Measurements from ENCODE around the gene TMEM263. TPM values are rescaled to one million over a fixed set of nuclear protein-coding genes. Genes with fewer than 3 reads are reported as not detected.

Gene TMEM263
- polyA plus RNA-seq, 1 donor from 2014 or later = 27.1 TPM

DNA sequence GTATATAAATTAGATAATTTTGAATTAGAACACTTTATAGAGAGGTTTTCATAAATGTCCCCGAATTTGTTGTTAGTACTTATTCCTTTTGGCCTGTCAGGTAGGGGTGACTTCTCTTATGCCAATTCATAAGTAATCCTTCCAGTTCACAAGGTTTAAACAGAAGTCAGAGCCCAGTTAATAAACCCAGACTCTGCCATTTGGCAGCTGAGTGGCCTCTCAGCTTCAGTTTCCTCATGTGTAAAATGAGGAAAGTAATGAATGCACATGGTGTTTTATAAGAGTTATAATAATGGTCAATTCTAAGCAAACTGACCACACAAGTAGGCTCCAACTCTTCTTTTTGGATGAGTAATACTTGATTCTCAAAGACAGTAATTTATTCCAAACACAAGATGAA is 21.0 kb downstream of the TMEM263 start:
- Histone ChIP-seq H3K36me3 (ENCODE audit: insufficient read depth, low read length) (peaks cover 5% of the 10 kb centered on the region), H3K9ac (ENCODE audit: low read length) (no peak overlapping the region), H4K20me1 (ENCODE audit: insufficient read depth) (no peaks in the 10 kb centered on the region), H2AFZ (ENCODE audit: low read depth, low read length) (no peak overlapping the region), H3K27ac (ENCODE audit: low read length) (no peak overlapping the region), H3K4me3 (ENCODE audit: low read length) (no peak overlapping the region), H3K4me2 (ENCODE audit: low read length) (no peak overlapping the region), H3K79me2 (replicated peaks; ENCODE audit: insufficient read depth, low read length) (no peaks in the 10 kb centered on the region), H3K9me2 (ENCODE audit: insufficient read depth, low read length) (no peaks in the 10 kb centered on the region), H3F3A (ENCODE audit: insufficient read depth, low read length, poor library complexity, severe bottlenecking) (no peaks in the 10 kb centered on the region), H3K9me3 (ENCODE audit: low read length) (no peaks in the 10 kb centered on the region), H3K27me3 (ENCODE audit: insufficient read depth, low read depth, low read length) (no peaks in the 10 kb centered on the region)
- no peak for TF ChIP-seq EP300 (conservative IDR thresholded peaks at IDR 0.05; ENCODE audit: poor library complexity, severe bottlenecking)
- no peak for TF ChIP-seq CTCF (IDR thresholded peaks at IDR 0.05; ENCODE audit: poor library complexity, severe bottlenecking)
- TF ChIP-seq EZH2 (IDR thresholded peaks at IDR 0.05; ENCODE audit: borderline replicate concordance, insufficient read depth, low read length, poor library complexity, severe bottlenecking) = no peak
- TF ChIP-seq POLR2AphosphoS5 (IDR thresholded peaks at IDR 0.05) = no peak
- TF ChIP-seq TAF1 (IDR thresholded peaks at IDR 0.05; ENCODE audit: low read depth) = no peak
- TF ChIP-seq, protein P1, sequence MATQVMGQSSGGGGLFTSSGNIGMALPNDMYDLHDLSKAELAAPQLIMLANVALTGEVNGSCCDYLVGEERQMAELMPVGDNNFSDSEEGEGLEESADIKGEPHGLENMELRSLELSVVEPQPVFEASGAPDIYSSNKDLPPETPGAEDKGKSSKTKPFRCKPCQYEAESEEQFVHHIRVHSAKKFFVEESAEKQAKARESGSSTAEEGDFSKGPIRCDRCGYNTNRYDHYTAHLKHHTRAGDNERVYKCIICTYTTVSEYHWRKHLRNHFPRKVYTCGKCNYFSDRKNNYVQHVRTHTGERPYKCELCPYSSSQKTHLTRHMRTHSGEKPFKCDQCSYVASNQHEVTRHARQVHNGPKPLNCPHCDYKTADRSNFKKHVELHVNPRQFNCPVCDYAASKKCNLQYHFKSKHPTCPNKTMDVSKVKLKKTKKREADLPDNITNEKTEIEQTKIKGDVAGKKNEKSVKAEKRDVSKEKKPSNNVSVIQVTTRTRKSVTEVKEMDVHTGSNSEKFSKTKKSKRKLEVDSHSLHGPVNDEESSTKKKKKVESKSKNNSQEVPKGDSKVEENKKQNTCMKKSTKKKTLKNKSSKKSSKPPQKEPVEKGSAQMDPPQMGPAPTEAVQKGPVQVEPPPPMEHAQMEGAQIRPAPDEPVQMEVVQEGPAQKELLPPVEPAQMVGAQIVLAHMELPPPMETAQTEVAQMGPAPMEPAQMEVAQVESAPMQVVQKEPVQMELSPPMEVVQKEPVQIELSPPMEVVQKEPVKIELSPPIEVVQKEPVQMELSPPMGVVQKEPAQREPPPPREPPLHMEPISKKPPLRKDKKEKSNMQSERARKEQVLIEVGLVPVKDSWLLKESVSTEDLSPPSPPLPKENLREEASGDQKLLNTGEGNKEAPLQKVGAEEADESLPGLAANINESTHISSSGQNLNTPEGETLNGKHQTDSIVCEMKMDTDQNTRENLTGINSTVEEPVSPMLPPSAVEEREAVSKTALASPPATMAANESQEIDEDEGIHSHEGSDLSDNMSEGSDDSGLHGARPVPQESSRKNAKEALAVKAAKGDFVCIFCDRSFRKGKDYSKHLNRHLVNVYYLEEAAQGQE (IDR thresholded peaks at IDR 0.05; ENCODE audit: borderline replicate concordance) = no peak
- TF ChIP-seq SMC3 (conservative IDR thresholded peaks at IDR 0.05; ENCODE audit: poor library complexity) = no peak
- TF ChIP-seq MXI1 (conservative IDR thresholded peaks at IDR 0.05; ENCODE audit: poor library complexity, severe bottlenecking) = no peak
- TF ChIP-seq RAD21 (conservative IDR thresholded peaks at IDR 0.05) = no peak

DNA sequence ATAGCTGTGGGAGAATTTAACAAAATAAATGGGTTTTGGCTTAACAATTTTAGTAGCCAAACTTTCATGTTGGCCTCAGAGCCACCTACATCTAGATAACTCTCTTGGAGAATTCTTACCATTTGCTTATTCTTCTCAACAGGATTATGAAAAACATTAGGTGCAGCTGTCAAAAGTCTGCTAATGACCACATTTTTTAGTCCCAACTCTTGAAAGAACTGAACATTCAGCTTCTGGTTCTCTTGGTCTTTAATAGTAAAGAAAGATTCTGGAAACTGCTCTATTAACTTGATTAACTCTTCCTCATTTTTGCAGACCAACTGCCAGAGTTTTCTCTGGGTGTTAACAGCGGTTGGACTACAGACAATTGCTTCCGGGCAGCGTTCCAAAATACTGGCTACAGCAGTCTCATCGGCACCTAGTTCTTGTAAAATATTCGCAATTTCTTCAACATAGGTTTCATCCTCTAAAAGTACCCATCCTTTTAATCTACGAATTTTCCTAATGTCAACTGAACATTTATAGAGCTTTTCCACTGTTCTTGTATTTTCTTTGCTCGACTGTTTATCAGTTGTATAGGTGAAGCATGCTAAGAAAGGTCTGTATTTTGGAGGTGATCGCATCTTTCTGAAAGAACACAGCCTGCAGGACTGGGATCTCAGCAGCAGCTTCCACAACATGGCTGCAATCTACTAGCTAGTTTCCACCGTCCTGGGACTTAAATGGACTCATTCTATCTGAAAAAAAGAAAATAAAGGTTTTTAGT is 22.5 kb downstream of the TMEM263 start:
- Histone ChIP-seq H3K9ac (ENCODE audit: low read length) (no peak overlapping the region), H3K79me2 (replicated peaks; ENCODE audit: insufficient read depth, low read length) (no peaks in the 10 kb centered on the region), H3K9me3 (ENCODE audit: low read length) (no peaks in the 10 kb centered on the region), H3F3A (ENCODE audit: insufficient read depth, low read length, poor library complexity, severe bottlenecking) (no peaks in the 10 kb centered on the region), H3K9me2 (ENCODE audit: insufficient read depth, low read length) (no peaks in the 10 kb centered on the region), H3K4me3 (ENCODE audit: low read length) (no peak overlapping the region), H3K4me2 (ENCODE audit: low read length) (no peak overlapping the region), H3K36me3 (ENCODE audit: insufficient read depth, low read length) (no peaks in the 10 kb centered on the region), H3K27me3 (ENCODE audit: insufficient read depth, low read depth, low read length) (no peaks in the 10 kb centered on the region), H2AFZ (ENCODE audit: low read depth, low read length) (no peak overlapping the region), H3K27ac (ENCODE audit: low read length) (no peak overlapping the region), H4K20me1 (ENCODE audit: insufficient read depth) (no peaks in the 10 kb centered on the region)
- TF ChIP-seq EP300 (conservative IDR thresholded peaks at IDR 0.05; ENCODE audit: poor library complexity, severe bottlenecking) (no peak), SMC3 (conservative IDR thresholded peaks at IDR 0.05; ENCODE audit: poor library complexity) (no peak), RAD21 (conservative IDR thresholded peaks at IDR 0.05) (no peak), CTCF (IDR thresholded peaks at IDR 0.05; ENCODE audit: poor library complexity, severe bottlenecking) (no peak), MXI1 (conservative IDR thresholded peaks at IDR 0.05; ENCODE audit: poor library complexity, severe bottlenecking) (no peak), TAF1 (IDR thresholded peaks at IDR 0.05; ENCODE audit: low read depth) (no peak), POLR2AphosphoS5 (IDR thresholded peaks at IDR 0.05) (no peak), EZH2 (IDR thresholded peaks at IDR 0.05; ENCODE audit: borderline replicate concordance, insufficient read depth, low read length, poor library complexity, severe bottlenecking) (no peak)
- TF ChIP-seq, protein P1 (IDR thresholded peaks at IDR 0.05; ENCODE audit: borderline replicate concordance) = no peak
